Omental fat pad (tissue), 4 donors: ENCODE data around the gene IL1RAPL2. TPM values are rescaled to one million over a fixed set of nuclear protein-coding genes. Genes with fewer than 3 reads are reported as not detected.

Experiments
- ATAC-seq: fragments of 150-250 bp; one replicate; pipeline ENCODE4 v1.9.1; 2016; ENCODE audit warnings: mild to moderate bottlenecking, moderate library complexity; ENCODE audit not compliant: low FRiP score
- DNase-seq: peaks from one replicate; pipeline ENCODE4 v3.0.0-alpha.2; 2019; ENCODE audit warnings: low spot score
- CTCF ChIP-seq, 3 donors: fragments of 450-650 bp; IDR thresholded peaks; one replicate each; pipeline ENCODE4 v1.5.1; 2016 to 2017; ENCODE audit warnings: antibody characterized with exemption in 3 of 3, mild to moderate bottlenecking in 3 of 3, moderate library complexity in 2 of 3
- total RNA-seq, 4 donors: library from RNA; depleted of rRNA; stranded (reverse); fragments of >200 nt; gene quantifications; one replicate each; pipeline ENCODE4 v1.1.0, GENCODE V29; 2016

Gene IL1RAPL2
- total RNA-seq, 4 donors from 2014 or later = 0.09 TPM; not detected in 3

GRCh38 chrX:105567082-105567481, 1001.1 kb downstream of the IL1RAPL2 start:
- no peak for TF ChIP-seq CTCF (IDR thresholded peaks at IDR 0.05)
- ATAC-seq = no peak
- no peak for DNase-seq

- TF ChIP-seq CTCF (IDR thresholded peaks at IDR 0.05) = no peak
- no peak for ATAC-seq
Measured at GRCh38 chrX:105608745-105609144, 1042.7 kb downstream of the IL1RAPL2 start.

GRCh38 chrX:105609530-105609929, 1043.5 kb downstream of the IL1RAPL2 start:
- ATAC-seq (no peak), DNase-seq (no peak)
- no peak for TF ChIP-seq CTCF (IDR thresholded peaks at IDR 0.05)

More at GRCh38 chrX:105608745-105609144, 1042.7 kb downstream of the IL1RAPL2 start:
- DNase-seq = no peak

DNA sequence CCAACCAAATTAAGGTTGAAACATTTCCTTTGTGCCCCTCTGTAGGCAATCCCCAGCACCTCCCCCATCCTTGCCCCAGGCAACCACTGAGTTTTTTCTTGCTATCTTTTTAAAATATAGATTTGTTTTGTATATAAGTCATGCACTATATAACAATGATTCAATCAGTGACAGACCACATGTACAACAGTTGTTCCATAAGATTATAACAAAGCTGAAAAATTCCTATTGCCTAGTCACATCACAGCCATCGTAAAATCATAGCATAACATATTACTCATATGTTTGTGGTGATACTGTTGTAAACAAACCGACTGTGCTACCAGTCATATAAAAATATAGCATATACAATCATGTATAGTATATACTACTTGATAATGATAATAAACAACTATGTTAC, 1044.4 kb downstream of the IL1RAPL2 start:
- no peak for TF ChIP-seq CTCF (IDR thresholded peaks at IDR 0.05)
- no peak for ATAC-seq

GRCh38 chrX:105618393-105619101, 1052.5 kb downstream of the IL1RAPL2 start:
- TF ChIP-seq CTCF (IDR thresholded peaks at IDR 0.05) = no peak
- no peak for ATAC-seq
- no peak for DNase-seq

More for the DNA sequence above, 1044.4 kb downstream of the IL1RAPL2 start:
- DNase-seq = no peak

GRCh38 chrX:105634180-105634579, 1068.2 kb downstream of the IL1RAPL2 start:
- no peak for TF ChIP-seq CTCF (IDR thresholded peaks at IDR 0.05)
- ATAC-seq (no peak), DNase-seq (no peak)

- ATAC-seq = no peak
- no peak for TF ChIP-seq CTCF (IDR thresholded peaks at IDR 0.05)
Measured at GRCh38 chrX:105635794-105636193, 1069.8 kb downstream of the IL1RAPL2 start.

More at GRCh38 chrX:105635794-105636193, 1069.8 kb downstream of the IL1RAPL2 start:
- DNase-seq = no peak
